ENCODE measurements around the gene CADPS.

- TF ChIP-seq CTCF (conservative IDR thresholded peaks at IDR 0.05; ENCODE audit: low read length): no peak
- no peak for TF ChIP-seq EZH2phosphoT487 (IDR thresholded peaks at IDR 0.05; ENCODE audit: borderline replicate concordance, low read depth, low read length)
Measured at GRCh38 chr3:62376454-62376720, 498.8 kb downstream of the CADPS start.

All from OCI-LY7 (cell line).